HG02938 (cell line): ENCODE measurements around the gene AHRR.
"Not testable (repeated sequence)": the region's sequence is repeated elsewhere in the genome, so short reads cannot be mapped to it uniquely, and the experiment has no call there.

Experiments
- ATAC-seq: cut with Tn5 transposase; IDR thresholded peaks from one replicate; pipeline ENCODE4 v1.9.1; 2021; ENCODE audit warnings: mild to moderate bottlenecking, moderate library complexity; ENCODE audit not compliant: unreplicated experiment

The AHRR gene

GRCh38 chr5:375921-376798, 54.6 kb downstream of the AHRR start:
- no peak for ATAC-seq

DNA sequence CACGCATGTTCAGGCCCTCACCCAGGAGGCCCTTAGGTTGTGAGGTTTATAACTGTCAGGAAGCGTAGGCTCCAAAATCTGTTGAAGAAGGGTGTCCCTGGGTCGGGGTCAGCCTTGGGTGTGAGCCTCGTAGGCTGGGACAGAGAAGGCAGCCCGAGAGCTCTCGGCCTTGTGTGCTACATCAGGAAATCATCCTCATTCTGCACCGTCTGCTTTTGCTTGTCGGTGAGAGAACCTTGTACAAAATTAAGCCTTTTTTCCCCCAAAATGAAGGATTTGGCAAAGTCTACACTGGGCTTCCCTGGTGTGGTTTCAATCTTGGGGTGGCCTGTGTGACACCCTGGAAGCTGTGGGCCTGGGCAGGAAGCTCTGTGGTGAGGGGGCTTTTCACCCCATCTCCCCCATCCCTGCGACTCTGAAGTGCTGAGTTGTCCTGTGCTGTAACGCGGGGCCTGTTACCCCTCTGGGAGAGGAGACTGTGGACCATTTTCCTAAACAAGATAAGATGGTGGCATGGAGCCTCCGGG, 55.3 kb downstream of the AHRR start:
- no peak for ATAC-seq

GRCh38 chr5:377326-377981, 55.9 kb downstream of the AHRR start:
- no peak for ATAC-seq

GRCh38 chr5:378301-378891, 56.9 kb downstream of the AHRR start:
- no peak for ATAC-seq

- no peak for ATAC-seq
These were observed 57.6 kb downstream of the AHRR start for GRCh38 chr5:378976-379742.

DNA sequence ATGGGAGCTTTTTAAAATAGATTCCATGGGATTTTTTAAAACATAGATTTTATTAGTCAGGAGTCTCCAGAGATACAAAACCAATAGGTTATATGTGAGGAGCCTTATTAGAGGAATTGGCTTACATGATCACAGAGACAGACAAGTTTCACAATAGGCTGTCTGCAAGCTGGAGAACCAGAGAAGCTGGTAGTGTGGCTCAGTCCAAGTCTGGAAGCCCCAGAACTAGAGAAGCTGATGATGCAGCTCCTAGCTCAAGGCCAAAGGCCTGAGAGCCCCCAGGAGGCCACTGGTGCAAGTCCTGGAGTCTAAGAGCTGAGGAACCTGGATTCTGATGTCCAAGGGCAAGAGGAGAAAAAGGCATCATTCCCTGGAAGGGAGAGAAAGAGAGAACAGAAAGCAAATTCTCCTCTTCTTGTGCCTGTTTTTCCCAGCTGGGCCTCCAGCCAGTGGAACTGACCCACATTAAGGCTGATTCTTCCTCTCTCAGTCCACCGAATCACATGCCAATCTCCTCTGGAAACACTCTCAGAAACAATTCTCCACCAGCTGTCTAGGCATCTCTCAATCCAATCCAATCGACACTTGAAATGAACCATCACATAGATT, 59.3 kb downstream of the AHRR start:
- ATAC-seq, result no peak

DNA sequence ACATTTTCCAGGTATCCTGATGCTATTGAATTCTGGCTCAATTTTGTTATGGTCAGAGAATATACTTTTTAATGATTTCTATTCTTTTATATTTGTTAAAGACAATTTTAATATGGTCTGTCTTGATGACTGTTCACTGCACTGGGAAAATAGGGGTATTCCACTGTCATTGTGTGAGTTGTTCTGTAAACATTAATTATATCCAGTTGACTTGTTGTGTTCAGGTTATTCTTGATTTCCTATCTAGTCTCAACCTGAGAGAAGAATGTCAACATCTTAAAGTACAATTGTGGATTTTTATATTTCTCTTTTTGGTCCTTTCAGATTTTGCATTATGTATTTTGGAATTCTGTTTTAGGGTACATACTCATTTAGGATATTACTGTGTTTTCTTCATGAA, 61.6 kb downstream of the AHRR start:
- no peak for ATAC-seq

GRCh38 chr5:383621-384020, 62.1 kb downstream of the AHRR start:
- ATAC-seq, result no peak

DNA sequence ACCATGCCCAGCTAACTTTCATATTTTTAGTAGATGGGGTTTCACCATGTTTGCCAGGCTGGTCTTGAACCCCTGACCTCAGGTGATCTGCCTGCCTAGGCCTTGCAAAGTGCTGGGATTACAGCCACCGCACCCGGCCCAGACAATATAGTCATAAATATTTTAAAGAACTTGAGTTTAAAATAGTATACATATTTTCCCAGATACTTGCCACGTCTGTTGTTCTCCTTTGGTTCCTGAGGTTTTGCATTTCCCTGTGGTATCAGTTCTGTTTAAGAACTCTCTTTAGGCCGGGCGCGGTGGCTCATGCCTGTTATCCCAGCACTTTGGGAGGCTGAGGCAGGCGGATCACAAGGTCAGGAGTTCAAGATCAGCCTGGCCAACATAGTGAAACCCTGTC, 63.1 kb downstream of the AHRR start:
- ATAC-seq, result not testable (repeated sequence)

- no peak for ATAC-seq
These were observed 63.8 kb downstream of the AHRR start for GRCh38 chr5:385321-385720.

DNA sequence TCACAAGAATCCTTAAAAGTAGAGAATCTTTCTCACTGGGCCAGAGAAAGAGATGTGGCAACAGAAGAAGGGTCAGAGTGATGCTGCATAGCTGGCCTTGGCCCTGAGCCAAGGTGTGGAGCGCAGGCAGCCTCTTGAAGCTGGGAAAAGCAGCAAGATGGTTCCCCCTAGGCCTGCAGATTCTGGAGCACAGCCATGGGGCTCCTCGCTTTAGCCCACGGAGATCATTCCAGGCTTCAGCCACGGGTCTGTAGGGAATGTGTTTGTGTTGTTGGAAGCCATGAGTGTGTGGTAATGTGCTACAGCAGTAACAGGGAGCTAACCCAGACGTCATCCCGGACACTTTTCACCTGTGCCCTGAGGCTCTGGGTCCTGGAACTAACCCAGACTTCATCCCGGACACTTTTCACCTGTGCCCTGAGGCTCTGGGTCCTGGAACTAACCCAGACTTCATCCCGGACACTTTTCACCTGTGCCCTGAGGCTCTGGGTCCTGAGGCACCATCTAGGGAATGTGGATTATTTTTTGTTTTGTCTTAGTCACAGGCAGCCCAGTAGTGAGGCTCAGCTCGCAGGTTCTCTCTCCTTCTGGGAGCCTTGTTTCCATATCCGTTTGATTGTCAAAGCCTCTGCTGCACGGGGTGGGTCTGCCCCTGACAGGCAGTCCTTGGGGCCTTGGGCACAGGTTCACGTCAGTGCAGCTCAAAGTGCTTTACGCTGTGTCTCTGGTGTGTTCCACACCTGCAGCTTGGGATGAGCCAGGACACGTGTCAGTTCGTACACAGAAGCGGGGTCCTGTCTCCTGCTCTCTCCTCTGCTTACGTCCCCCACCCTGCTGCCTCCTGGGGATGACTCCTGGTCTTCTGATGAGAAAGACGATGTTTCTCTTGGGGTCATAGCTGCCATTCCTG, 65.2 kb downstream of the AHRR start:
- ATAC-seq, result no peak

- no peak for ATAC-seq
These were observed 66.2 kb downstream of the AHRR start for GRCh38 chr5:387491-388265.

- ATAC-seq, result no peak
These were observed 67.0 kb downstream of the AHRR start for GRCh38 chr5:388266-389196.

DNA sequence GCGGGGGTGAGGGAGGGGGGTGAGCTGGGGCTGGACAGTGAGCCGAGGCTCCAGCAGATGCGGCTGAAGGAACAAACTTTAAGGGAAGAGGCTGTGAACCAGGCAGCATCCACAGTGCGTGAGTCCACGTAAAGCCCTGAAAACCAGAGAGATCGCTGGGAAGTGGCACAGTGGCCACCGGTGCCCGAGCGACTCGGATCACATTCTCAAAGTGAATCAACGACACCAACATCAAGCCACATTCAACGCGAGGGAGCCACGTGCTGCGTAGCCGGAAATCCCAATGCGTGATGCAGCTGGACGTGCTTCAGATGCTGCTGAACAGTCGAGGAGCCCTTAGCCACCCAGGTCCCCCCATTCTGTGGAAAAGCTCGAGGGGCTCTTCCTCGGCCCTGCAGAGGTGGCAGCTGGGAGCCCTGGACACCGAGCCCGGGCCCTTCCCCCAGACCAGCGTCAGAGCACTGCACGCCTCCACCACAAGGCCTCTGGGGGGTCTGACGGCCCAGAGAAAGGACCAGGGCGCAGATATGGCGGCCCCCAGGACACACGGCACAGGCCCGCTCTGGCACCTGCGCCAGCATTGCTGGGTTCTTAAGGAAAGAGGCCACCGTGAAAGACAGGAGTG, 67.8 kb downstream of the AHRR start:
- no peak for ATAC-seq

DNA sequence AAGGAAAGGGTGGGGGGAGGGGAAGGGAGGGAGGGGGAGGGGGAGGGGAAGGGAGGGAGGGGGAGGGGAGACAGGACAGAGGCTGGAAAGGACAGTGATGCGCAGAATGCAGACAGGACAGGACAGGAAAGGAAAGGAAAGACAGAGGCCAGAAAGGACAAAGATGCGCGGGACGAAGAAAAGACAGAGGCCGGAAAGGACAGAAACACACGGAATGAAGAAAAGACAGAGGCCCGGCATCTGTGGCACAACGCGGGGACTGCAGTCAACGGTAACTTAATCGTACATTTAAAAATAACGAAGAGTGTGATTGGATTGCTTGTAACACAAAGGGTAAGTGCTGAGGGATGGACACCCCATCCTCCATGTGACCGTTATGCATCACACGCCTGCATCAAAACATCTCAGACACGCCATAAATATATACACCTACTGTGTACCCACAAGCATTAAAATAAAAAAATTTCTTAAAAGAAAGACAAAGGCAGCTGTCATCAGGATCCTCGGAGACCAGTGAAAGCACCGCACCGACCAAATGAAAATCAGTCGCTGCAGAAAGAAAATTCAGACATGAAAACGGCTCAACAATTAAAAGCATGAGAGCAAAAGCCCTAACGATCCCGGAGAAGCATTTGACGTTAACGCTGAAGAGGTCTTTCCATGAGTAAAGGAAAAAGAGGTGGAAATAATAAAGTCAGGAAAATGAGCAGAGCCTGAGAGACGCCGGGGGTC, 68.5 kb downstream of the AHRR start:
- ATAC-seq, result no peak

DNA sequence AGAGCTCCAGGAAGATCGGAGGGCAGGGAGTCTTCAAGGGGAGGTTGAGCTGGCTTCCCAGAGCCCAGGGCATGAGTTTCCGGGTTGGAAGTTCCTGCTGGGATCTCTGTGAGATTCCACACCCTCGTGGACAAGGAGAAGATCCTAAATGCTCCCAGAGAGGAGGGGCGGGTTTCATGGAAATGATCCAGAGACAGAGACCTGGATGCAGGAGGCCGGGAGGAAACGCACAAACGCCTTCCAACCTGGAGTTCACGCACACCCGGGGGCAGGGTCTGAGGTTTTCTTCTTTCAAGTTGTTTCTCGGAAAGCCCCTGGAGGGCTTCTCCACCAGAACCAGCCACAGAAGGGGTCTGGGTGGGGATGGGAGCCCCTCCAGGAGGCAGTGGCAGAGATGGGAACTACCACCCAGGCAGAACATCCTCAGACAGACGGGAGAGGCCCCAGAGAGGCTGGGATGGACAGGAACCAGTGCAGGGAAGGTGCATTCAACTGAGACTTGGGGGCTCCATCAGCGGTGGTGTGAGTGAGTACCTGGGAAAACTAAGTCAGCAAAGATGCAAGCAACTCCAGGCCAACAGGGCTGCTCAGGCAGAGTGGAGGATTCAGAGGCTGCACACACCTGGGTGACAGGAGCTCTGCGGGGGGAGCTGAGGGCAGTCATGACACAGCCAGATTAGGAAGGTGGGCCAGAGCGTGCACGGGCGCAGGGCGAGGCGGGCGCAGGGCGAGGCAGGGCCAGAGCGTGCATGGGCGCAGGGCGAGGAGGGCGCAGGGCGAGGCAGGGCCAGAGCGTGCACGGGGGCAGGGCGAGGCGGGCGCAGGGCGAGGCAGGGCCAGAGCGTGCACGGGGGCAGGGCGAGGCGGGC, 69.3 kb downstream of the AHRR start:
- no peak for ATAC-seq
